ENCODE results near the gene SBF2. TPM values are rescaled to one million over a fixed set of nuclear protein-coding genes. Genes with fewer than 3 reads are reported as not detected.

The SBF2 gene
- total and polyA plus RNA-seq, 2 donors (not counting 1 experiment from before 2014, with no cell fraction given), result 5.6 to 17.7 TPM

- intact Hi-C loops (cut with micrococcal nuclease), result no loop called here
- no peak overlapping the region for H3K27ac Mint-ChIP-seq
- no CpG with 5 or more reads among the region's 1 CpG for WGBS (ENCODE audit: insufficient coverage)
- CTCF ChIA-PET, result no interaction called here
- peaks cover 0 to 2% (median 0%) of the 10 kb centered on the region in 3 donors for H3K9me3 ChIP-seq (ENCODE audit: control extremely low read depth in 1 of 3, control insufficient read depth in 2 of 3, insufficient read depth in 1 of 3, low read length in 2 of 3)
- H3K4me1 Mint-ChIP-seq, result no peaks in the 10 kb centered on the region
- H3K27ac ChIP-seq (ENCODE audit: low read length in 2 of 2), result no peak overlapping the region
- ATAC-seq (ENCODE audit: low read depth), result no peak
- POLR2A ChIA-PET, result no interaction called here
- H4K20me1 ChIP-seq (ENCODE audit: control insufficient read depth, insufficient read depth, low read length, poor library complexity, severe bottlenecking), result no peaks in the 10 kb centered on the region
- H3K27me3 Mint-ChIP-seq, result no peaks in the 10 kb centered on the region
- no peak for DNase-seq
- no peaks in the 10 kb centered on the region for H3K27me3 ChIP-seq (replicated peaks in 1 of 4; ENCODE audit: control extremely low read depth in 1 of 4, control insufficient read depth in 3 of 4, insufficient read depth in 4 of 4, low read length in 3 of 4)
- H3K4me3 ChIP-seq (ENCODE audit: control extremely low read depth in 1 of 5, extremely low read depth in 1 of 5, insufficient read depth in 1 of 5, low read depth in 2 of 5, low read length in 4 of 5), result no peak overlapping the region
- H3K36me3 ChIP-seq (replicated peaks in 1 of 2; ENCODE audit: control extremely low read depth in 1 of 2, control insufficient read depth in 1 of 2, extremely low read depth in 1 of 2, insufficient read depth in 2 of 2, low read length in 1 of 2), result no peaks in the 10 kb centered on the region
- peaks cover 7% of the 10 kb centered on the region for H3K9me3 Mint-ChIP-seq (ENCODE audit: insufficient read depth)
- H3K4me1 ChIP-seq (ENCODE audit: control insufficient read depth in 2 of 2, insufficient read depth in 2 of 2, low read length in 2 of 2), result no peaks in the 10 kb centered on the region
- no peak overlapping the region for H2AFZ ChIP-seq (ENCODE audit: insufficient read depth, low read depth, low read length, poor library complexity, severe bottlenecking)
- H3K79me2 ChIP-seq (ENCODE audit: control insufficient read depth, insufficient read depth, low read length), result no peaks in the 10 kb centered on the region
- no peak for TF ChIP-seq CTCF (IDR thresholded peaks at IDR 0.05)
- no peak for TF ChIP-seq EZH2 (IDR thresholded peaks at IDR 0.05; ENCODE audit: borderline replicate concordance, insufficient read depth, low read depth, low read length, poor library complexity, severe bottlenecking)
- H3K4me3 Mint-ChIP-seq, result no peak overlapping the region
- no peak overlapping the region for H3K4me2 ChIP-seq (replicated peaks; ENCODE audit: low read depth, low read length, poor library complexity, severe bottlenecking)
- H3K9ac ChIP-seq (ENCODE audit: low read length), result no peak overlapping the region
These were observed 177.4 kb downstream of the SBF2 start for GRCh38 chr11:10116588-10116987.

GRCh38 chr11:10114593-10115404 is 179.2 kb downstream of the SBF2 start:
- no peak overlapping the region for H3K27ac Mint-ChIP-seq
- no peak overlapping the region for H2AFZ ChIP-seq (ENCODE audit: insufficient read depth, low read depth, low read length, poor library complexity, severe bottlenecking)
- H3K36me3 ChIP-seq (replicated peaks in 1 of 2; ENCODE audit: control extremely low read depth in 1 of 2, control insufficient read depth in 1 of 2, extremely low read depth in 1 of 2, insufficient read depth in 2 of 2, low read length in 1 of 2), result no peaks in the 10 kb centered on the region
- H3K4me3 Mint-ChIP-seq, result no peak overlapping the region
- no peaks in the 10 kb centered on the region for H3K27me3 Mint-ChIP-seq
- no peak overlapping the region for H3K4me3 ChIP-seq (ENCODE audit: control extremely low read depth in 1 of 5, extremely low read depth in 1 of 5, insufficient read depth in 1 of 5, low read depth in 2 of 5, low read length in 4 of 5)
- DNase-seq (no peak), ATAC-seq (ENCODE audit: low read depth) (no peak)
- ChIA-PET POLR2A (no interaction called here), CTCF (no interaction called here)
- H3K9ac ChIP-seq (ENCODE audit: low read length), result no peak overlapping the region
- no peaks in the 10 kb centered on the region for H3K79me2 ChIP-seq (ENCODE audit: control insufficient read depth, insufficient read depth, low read length)
- no peaks in the 10 kb centered on the region for H3K4me1 Mint-ChIP-seq
- no peak for TF ChIP-seq EZH2 (IDR thresholded peaks at IDR 0.05; ENCODE audit: borderline replicate concordance, insufficient read depth, low read depth, low read length, poor library complexity, severe bottlenecking)
- WGBS (ENCODE audit: insufficient coverage), result no CpG with 5 or more reads among the region's 3 CpGs
- no peaks in the 10 kb centered on the region for H3K27me3 ChIP-seq (replicated peaks in 1 of 4; ENCODE audit: control extremely low read depth in 1 of 4, control insufficient read depth in 3 of 4, insufficient read depth in 4 of 4, low read length in 3 of 4)
- no peaks in the 10 kb centered on the region for H3K4me1 ChIP-seq (ENCODE audit: control insufficient read depth in 2 of 2, insufficient read depth in 2 of 2, low read length in 2 of 2)
- H3K27ac ChIP-seq (ENCODE audit: low read length in 2 of 2), result no peak overlapping the region
- H3K9me3 ChIP-seq (ENCODE audit: control extremely low read depth in 1 of 3, control insufficient read depth in 2 of 3, insufficient read depth in 1 of 3, low read length in 2 of 3), result peaks cover 0 to 2% (median 0%) of the 10 kb centered on the region in 3 donors
- intact Hi-C loops (cut with micrococcal nuclease), result no loop called here
- H3K4me2 ChIP-seq (replicated peaks; ENCODE audit: low read depth, low read length, poor library complexity, severe bottlenecking), result no peak overlapping the region
- no peaks in the 10 kb centered on the region for H4K20me1 ChIP-seq (ENCODE audit: control insufficient read depth, insufficient read depth, low read length, poor library complexity, severe bottlenecking)
- peaks cover 7% of the 10 kb centered on the region for H3K9me3 Mint-ChIP-seq (ENCODE audit: insufficient read depth)

Measured in B cell (primary cell).